ENCODE measurements around the gene VWA8. TPM values are rescaled to one million over a fixed set of nuclear protein-coding genes. Genes with fewer than 3 reads are reported as not detected.

VWA8 gene
- total and polyA plus RNA-seq, 2 of the 8 experiments (the other 6 are each of a cell fraction or from before 2014, with no cell fraction given): 5.9 to 19.6 TPM

DNA sequence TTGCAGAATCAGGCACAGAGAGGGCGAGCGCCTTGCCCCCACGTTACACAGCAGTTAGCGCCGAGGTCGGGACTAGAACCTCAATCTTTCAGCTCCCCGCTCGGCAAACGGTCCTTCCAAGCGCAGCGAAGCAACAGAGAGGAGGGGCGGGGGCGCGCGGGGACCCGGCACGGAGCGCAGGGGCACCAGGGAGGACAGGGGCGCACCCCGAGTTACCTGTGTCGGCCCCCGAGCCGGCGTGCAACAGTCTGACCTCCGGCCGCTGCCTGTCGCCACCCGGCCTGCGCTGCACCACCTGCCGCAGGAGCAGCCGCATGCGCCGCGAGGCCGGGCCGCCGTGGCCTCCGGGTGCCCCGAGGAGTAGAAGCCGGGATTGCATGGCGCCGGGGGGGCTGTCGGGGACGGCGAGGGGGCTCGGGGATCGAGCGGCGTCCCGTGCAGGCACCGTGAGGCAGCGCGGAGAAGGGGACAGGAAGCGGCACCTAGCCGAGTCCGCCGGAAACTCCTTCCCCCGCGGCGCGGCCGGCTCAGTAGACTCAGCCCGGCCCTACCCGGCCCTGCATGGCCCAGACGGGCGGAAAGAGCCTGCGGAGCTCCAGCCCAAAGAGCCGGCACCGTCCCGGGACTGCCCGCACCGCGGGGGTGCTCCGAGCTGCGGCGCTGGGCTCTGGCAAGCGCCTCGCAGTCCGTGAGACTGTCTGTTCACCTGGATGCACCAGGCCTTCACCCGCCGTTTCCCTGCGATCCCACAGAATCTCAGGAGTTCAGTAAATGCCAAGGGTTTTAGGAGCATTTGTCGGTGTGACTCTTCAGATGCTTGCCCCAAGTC is at the start of gene VWA8 (continued):
- TF ChIP-seq EZH2 (IDR thresholded peaks at IDR 0.05; ENCODE audit: low read depth, low read length, severe bottlenecking) (peak; percentile 33), HDAC2 (IDR thresholded peaks at IDR 0.05; ENCODE audit: borderline replicate concordance in 1 of 2, low read depth in 2 of 2, low read length in 2 of 2) (no peak; a peak in 1 of 4 replicates), POU5F1 (IDR thresholded peaks at IDR 0.05; ENCODE audit: low read depth, low read length) (no peak), SIX5 (IDR thresholded peaks at IDR 0.05; ENCODE audit: low read depth, low read length) (0 out of 2 replicates have a peak, but pooled peaks have one; percentile 19), KDM5A (IDR thresholded peaks at IDR 0.05; ENCODE audit: low read length) (peak; percentile 69; the same call in 1 of the 2 replicates), TAF7 (optimal IDR thresholded peaks at IDR 0.05; ENCODE audit: borderline replicate concordance, low read depth, low read length) (peak; percentile 75), SP4 (IDR thresholded peaks at IDR 0.05; ENCODE audit: low read length) (no peak), FOSL1 (IDR thresholded peaks at IDR 0.05; ENCODE audit: insufficient read depth, low read depth, low read length) (no peak)
